Measurements from ENCODE around the gene DNAJC1.

Gene DNAJC1

GRCh38 chr10:21826725-21827124, 176.8 kb downstream of the DNAJC1 start:
- no peak overlapping the region for H3K4me2 ChIP-seq (ENCODE audit: low read depth, low read length)
- no peaks in the 10 kb centered on the region for H4K20me1 ChIP-seq (ENCODE audit: insufficient read depth, low read length)
- H3K9ac ChIP-seq (ENCODE audit: low read length) = no peak overlapping the region
- H2AFZ ChIP-seq (ENCODE audit: low read length) = no peak overlapping the region
- H3K27ac ChIP-seq (ENCODE audit: low read length) = no peak overlapping the region
- no peaks in the 10 kb centered on the region for H3K79me2 ChIP-seq (ENCODE audit: low read length)
- TF ChIP-seq EZH2phosphoT487 (IDR thresholded peaks at IDR 0.05; ENCODE audit: low read length) (no peak), CTCF (IDR thresholded peaks at IDR 0.05; ENCODE audit: low read length) (no peak), EZH2 (optimal IDR thresholded peaks at IDR 0.05; ENCODE audit: low read depth, low read length) (no peak)
- DNase-seq = no peak
- no peaks in the 10 kb centered on the region for H3K27me3 ChIP-seq (replicated peaks; ENCODE audit: insufficient read depth, low read length)
- H3K4me1 ChIP-seq (ENCODE audit: low read length) = no peaks in the 10 kb centered on the region
- H3K36me3 ChIP-seq (replicated peaks; ENCODE audit: insufficient read depth, low read length) = 0 out of 2 replicates have a peak, but pooled peaks cover 4% of the 10 kb centered on the region
- H3F3A ChIP-seq (ENCODE audit: insufficient read depth, low read length) = no peaks in the 10 kb centered on the region
- H3K9me2 ChIP-seq (replicated peaks; ENCODE audit: insufficient read depth, low read length) = no peaks in the 10 kb centered on the region
- no peak overlapping the region for H3K4me3 ChIP-seq (ENCODE audit: low read length)
- H3K9me3 ChIP-seq (replicated peaks; ENCODE audit: insufficient read depth, low read length) = no peaks in the 10 kb centered on the region

- no peaks in the 10 kb centered on the region for H3F3A ChIP-seq (ENCODE audit: insufficient read depth, low read length)
- H3K9me3 ChIP-seq (replicated peaks; ENCODE audit: insufficient read depth, low read length) = no peaks in the 10 kb centered on the region
- H3K9me2 ChIP-seq (replicated peaks; ENCODE audit: insufficient read depth, low read length) = no peaks in the 10 kb centered on the region
- no peak overlapping the region for H3K9ac ChIP-seq (ENCODE audit: low read length)
- no peak overlapping the region for H2AFZ ChIP-seq (ENCODE audit: low read length)
- no peaks in the 10 kb centered on the region for H4K20me1 ChIP-seq (ENCODE audit: insufficient read depth, low read length)
- H3K27ac ChIP-seq (ENCODE audit: low read length) = no peak overlapping the region
- H3K4me2 ChIP-seq (ENCODE audit: low read depth, low read length) = no peak overlapping the region
- no peaks in the 10 kb centered on the region for H3K79me2 ChIP-seq (ENCODE audit: low read length)
- no peaks in the 10 kb centered on the region for H3K4me1 ChIP-seq (ENCODE audit: low read length)
- DNase-seq = no peak
- TF ChIP-seq EZH2 (optimal IDR thresholded peaks at IDR 0.05; ENCODE audit: low read depth, low read length) (no peak), CTCF (IDR thresholded peaks at IDR 0.05; ENCODE audit: low read length) (no peak), EZH2phosphoT487 (IDR thresholded peaks at IDR 0.05; ENCODE audit: low read length) (no peak)
- no peak overlapping the region for H3K4me3 ChIP-seq (ENCODE audit: low read length)
- no peaks in the 10 kb centered on the region for H3K36me3 ChIP-seq (replicated peaks; ENCODE audit: insufficient read depth, low read length)
- H3K27me3 ChIP-seq (replicated peaks; ENCODE audit: insufficient read depth, low read length) = no peaks in the 10 kb centered on the region
Measured at GRCh38 chr10:21825345-21825744, 178.2 kb downstream of the DNAJC1 start.

GRCh38 chr10:21824409-21824808, 179.1 kb downstream of the DNAJC1 start:
- no peak overlapping the region for H3K9ac ChIP-seq (ENCODE audit: low read length)
- no peak overlapping the region for H2AFZ ChIP-seq (ENCODE audit: low read length)

More at GRCh38 chr10:21824409-21824808, 179.1 kb downstream of the DNAJC1 start:
- H3F3A ChIP-seq (ENCODE audit: insufficient read depth, low read length) = no peaks in the 10 kb centered on the region
- no peak for DNase-seq
- H3K4me3 ChIP-seq (ENCODE audit: low read length) = no peak overlapping the region
- no peaks in the 10 kb centered on the region for H3K27me3 ChIP-seq (replicated peaks; ENCODE audit: insufficient read depth, low read length)
- H4K20me1 ChIP-seq (ENCODE audit: insufficient read depth, low read length) = no peaks in the 10 kb centered on the region
- H3K9me2 ChIP-seq (replicated peaks; ENCODE audit: insufficient read depth, low read length) = no peaks in the 10 kb centered on the region
- H3K4me1 ChIP-seq (ENCODE audit: low read length) = no peaks in the 10 kb centered on the region
- no peak overlapping the region for H3K4me2 ChIP-seq (ENCODE audit: low read depth, low read length)
- H3K79me2 ChIP-seq (ENCODE audit: low read length) = no peaks in the 10 kb centered on the region
- H3K27ac ChIP-seq (ENCODE audit: low read length) = no peak overlapping the region
- no peaks in the 10 kb centered on the region for H3K36me3 ChIP-seq (replicated peaks; ENCODE audit: insufficient read depth, low read length)
- no peaks in the 10 kb centered on the region for H3K9me3 ChIP-seq (replicated peaks; ENCODE audit: insufficient read depth, low read length)
- TF ChIP-seq EZH2 (optimal IDR thresholded peaks at IDR 0.05; ENCODE audit: low read depth, low read length) (no peak), CTCF (IDR thresholded peaks at IDR 0.05; ENCODE audit: low read length) (no peak), EZH2phosphoT487 (IDR thresholded peaks at IDR 0.05; ENCODE audit: low read length) (no peak)
